NCI-H446 treated with DMSO at 0.1 percent for 48 hours (cell line): ENCODE measurements around the gene NIPA2.
"Not testable (repeated sequence)": the region's sequence is repeated elsewhere in the genome, so short reads cannot be mapped to it uniquely, and the experiment has no call there.

Experiments used
- DNase-seq: peaks from one replicate; lab custom pipeline; 2025; lab: John Stamatoyannopoulos, UW

Gene NIPA2

DNA sequence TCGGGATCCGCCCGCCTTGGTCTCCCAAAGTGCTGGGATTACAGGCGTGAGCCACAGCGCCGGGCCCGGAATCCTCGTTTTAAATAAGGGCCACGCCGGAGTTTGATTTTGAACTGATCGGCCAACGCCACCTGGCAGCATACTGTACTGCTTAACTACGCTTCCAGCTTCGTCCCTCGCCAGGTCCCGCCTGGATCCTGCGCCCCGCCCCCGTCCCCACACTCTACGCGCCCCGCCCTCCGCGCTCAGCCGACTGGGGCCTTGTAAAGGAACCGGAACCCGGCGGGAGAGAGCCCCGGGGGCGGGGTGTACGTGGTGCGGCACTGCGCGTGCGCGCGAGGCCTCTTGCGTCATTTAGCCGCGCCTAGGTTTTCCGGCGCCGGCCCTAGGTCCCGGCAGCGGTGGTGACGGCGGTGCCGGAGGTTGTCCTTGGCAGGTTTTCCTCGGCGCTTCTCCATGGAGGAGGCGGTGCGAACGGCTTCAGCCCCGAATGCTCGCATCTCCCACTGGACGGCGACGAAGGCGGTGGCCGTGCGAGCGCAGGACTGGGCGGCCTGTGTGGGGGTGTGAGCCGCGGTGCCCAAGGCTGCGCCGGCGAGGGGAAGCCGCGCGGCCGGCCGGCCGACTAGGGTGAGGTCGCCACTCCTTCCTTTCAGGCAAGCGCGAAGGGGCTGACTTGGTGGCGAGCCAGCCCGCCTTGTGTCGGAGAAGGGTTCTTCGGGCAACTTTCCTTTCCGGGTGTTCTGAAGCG lies at the start of gene NIPA2:
Gene NIPA2 (plus strand): TSS at position 375 of the 751 bp plus-strand sequence. CDS start 13,066 bp downstream, outside the sequence.
- peak; percentile 95 for DNase-seq

GRCh38 chr15:22794063-22794462 lies 44.4 kb upstream of the NIPA2 start:
- no peak for DNase-seq

DNA sequence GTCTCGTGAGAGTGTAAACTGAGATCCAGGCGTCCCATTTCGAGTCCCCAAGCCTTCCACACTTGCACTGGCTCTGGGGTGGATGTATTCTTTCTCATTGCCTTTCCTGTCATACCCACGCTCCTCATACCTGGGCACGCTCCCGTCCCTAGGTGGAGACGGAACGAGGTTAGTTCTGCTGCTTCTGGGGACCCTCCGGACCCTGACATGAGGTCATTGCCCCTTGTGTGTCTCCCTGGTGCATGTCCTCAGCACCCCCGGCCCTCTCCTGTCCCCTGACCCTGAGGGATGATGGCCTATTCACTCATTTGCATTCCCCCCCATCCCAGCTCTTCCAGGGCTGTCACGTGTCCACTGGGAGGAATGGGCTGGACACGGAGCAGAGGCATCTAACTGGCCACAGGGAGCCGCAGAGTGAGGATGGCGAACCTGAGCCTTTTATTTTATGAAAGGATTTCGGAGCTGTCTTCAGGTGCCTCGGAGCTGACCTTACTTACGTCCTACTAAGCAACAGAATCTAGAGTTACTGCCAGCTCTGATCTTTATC lies 43.8 kb upstream of the NIPA2 start:
- no peak for DNase-seq

DNA sequence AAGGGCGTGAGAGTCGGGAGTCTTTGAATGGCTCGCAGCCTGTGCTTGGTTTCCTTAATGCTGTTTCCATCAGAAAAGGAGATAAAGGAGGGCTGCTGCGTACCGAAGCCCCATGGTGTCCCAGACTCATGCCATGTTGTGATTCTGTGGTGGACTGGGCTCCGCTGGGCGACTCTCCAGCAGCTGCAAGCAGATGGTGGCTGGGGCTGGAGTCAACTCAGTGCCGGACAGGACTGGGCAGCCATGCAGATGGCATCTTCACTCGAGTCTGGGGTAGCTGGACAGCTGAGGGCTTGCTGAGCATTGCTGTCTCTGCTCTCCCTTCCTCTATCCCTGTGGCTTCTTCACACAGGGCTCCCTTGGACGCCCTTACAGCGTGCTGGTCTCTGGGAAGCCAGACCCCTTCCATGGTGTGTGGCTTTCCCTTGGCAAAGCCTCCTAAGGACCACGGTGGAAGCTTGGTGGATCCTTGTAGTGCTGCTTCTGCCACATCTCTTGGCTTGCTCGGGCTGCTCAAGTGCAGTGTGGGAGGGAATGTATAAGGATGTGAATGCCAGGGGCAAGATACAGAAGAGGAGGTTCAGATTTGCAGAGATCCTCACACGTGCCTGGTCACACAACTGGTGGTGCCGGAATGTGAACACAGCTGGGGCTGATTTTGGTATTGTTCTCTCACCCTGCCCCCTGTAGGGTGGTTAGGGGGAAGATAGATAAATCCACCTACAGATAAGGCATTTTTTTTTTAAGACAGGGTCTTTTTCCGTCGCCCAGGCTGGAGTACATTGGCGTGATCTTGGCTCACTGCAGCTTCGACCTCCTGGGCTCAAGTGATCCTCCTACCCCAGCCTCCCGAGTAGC lies 43.0 kb upstream of the NIPA2 start:
- DNase-seq = no peak

DNA sequence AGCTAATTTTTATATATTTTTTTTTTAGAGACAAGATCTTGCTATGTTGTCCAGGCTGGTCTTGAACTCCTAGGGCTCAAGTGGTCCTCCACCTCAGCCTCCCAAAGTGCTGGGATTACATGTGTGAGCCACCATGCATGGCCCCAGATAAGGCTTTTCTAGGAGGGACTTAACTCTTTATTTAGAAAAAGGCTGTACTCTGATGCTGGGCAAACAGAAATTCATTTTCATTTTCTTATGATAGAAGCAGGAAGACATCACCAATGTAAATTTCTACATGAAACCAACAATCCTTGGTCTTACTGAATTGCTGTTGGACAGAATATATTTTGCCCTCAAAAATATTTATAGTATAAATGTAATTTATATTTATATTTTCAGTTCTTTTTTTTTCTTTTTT lies 42.4 kb upstream of the NIPA2 start:
- DNase-seq = no peak

DNA sequence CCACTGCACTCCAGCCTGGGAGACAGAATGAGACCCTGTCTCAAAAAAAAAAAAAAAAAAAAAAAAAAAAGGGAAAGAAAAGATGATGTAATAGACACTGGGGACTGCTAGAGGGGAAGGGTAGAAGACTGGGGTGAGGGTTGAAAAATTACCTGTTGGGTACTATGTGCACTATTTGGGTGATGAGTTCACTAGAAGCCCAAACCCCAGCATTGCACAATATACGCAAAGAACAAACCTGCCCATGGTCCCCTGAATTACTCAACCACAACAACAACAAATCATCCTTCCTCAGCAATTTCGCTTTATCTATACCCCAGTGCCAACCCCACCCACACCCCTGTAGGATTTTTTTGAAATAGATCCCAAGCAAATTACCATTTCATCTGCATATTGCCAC lies 38.6 kb upstream of the NIPA2 start:
- DNase-seq = no peak

DNA sequence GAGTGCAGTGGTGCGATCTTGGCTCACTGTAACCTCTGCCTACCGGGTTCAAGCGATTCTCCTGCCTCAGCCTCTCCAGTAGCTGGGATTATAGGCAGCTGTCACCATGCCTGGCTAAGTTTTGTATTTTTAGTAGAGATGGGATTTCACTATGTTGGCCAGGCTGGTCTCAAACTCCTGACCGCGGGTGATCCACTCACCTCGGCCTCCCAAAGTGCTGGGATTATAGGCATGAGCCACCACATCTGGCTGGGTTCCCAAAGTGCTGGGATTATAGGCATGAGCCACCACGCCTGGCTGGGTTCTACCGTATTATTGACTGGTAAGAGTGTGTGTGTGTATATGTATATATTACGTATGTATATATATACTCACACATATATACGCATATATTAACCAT lies 35.5 kb upstream of the NIPA2 start:
- not testable (repeated sequence) for DNase-seq

- DNase-seq = no peak
Observed at GRCh38 chr15:22806156-22806555, 32.3 kb upstream of the NIPA2 start.

DNA sequence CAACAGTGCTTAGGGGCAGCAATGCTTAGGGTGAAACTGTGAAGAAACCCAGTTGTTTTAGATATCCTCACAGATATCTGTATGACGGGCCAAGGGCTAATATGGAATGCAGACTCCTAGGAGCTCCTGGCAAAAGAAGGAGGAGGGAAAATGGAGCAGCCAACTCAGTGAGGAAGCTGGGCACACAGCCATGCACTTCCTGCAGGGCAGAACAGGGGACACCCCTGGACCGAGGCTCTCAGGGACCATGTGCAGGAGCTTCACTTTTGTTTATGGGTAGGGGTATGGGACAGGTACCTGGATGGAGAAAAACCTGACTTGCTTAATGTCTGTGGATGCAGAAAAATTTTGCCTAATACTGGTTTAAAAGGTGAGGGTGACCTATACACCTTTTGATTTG lies 31.8 kb upstream of the NIPA2 start:
- no peak for DNase-seq

DNA sequence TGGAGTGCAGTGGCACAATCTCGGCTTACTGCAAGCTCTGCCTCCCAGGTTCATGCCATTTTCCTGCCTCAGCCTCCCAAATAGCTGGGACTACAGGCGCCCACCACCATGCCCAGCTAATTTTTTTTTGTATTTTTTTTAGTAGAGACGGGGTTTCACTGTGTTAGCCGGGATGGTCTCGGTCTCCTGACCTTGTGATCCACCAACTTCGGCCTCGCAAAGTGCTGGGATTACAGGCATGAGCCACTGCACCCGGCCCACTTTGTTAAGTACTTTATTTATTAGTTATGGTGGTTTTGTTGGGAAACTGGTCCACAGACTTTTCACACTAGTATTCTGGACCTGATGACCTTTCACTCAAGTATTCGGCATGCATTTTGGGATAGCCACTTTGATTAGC lies 30.6 kb upstream of the NIPA2 start:
- DNase-seq = not testable (repeated sequence)

DNA sequence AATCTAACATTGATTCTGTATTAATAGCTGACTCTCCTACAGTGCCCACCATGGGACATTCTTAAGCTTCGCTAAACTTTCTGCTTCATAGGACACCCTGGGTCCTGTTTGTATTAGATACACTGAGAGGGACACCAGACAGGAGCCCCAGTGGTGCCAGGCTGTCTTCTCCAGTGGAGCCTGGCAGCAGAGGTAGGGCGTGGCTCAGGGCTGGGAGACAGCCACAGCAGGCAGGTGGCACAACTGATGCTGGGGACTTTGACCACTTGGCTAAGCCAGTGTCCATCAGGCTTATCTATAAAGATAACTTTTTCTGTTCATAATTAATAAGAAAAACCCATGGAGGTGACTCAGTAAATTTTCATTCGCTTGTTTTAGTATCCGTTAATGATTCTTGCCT lies 30.2 kb upstream of the NIPA2 start:
- no peak for DNase-seq

- no peak for DNase-seq
Observed at GRCh38 chr15:22808761-22809280, 29.6 kb upstream of the NIPA2 start.

- DNase-seq = no peak
Observed at GRCh38 chr15:22810033-22810852, 28.2 kb upstream of the NIPA2 start.

DNA sequence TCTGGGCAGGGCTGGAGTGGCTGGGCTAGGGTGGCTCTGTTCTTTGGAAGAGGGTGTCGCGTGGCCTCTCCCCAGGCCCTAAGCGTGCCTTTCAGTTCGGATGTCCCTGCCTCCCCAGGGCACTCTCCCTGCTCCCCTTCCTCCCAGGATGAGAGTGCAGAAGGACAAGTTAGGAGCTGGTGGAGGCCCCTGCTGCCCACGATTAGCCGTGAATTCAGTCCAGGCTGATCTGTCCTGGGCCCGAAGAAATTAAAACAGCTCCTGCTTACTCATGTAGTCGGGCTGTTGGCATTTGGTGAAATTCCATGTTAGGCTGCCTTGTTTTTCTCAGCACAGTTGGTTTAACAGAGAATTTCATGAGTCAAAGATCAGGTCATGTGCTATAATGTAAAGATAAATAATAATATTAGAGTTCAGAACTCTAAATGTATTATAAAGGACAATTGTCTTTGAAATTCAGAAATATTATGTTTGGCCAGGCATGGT lies 27.6 kb upstream of the NIPA2 start:
- DNase-seq = no peak

GRCh38 chr15:22811640-22812039 lies 26.8 kb upstream of the NIPA2 start:
- no peak for DNase-seq

- DNase-seq = no peak
Observed at GRCh38 chr15:22813844-22814243, 24.6 kb upstream of the NIPA2 start.

DNA sequence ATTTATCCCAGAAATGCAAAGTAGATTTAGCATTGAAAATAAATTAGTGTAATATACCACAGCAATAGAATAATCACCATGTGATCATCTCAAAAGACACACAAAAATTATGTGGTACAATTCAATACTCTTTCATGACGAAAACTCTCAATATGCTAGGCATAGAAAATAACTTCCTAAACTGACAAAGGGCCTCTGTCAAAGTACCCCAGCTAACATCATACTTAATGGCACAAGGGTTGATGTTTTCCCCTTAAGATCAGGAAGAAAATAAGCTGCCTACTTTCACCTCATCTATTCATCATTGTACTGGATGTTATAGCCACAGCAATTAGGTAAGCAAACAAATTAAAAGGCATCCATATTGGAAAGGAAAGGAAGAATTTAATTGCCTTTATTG lies 22.7 kb upstream of the NIPA2 start:
- no peak for DNase-seq

DNA sequence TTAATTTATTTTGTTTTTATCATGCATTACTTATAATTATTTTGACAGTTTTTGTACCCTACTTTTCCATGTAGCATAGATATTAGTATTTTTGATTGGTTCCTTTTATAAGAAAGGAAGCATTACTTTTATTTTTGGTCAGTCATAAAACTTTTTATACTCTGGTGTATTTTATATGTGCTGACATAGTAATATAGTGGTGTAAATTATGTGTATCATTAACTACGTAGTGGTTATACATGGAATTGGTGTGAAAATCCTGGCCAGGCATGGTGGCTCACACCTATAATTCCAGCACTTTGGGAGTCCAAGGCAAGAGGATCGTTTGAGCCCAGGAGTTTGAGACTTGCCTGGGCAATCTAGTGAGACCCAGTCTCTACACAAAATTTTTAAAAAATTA lies 18.8 kb upstream of the NIPA2 start:
- DNase-seq = no peak

DNA sequence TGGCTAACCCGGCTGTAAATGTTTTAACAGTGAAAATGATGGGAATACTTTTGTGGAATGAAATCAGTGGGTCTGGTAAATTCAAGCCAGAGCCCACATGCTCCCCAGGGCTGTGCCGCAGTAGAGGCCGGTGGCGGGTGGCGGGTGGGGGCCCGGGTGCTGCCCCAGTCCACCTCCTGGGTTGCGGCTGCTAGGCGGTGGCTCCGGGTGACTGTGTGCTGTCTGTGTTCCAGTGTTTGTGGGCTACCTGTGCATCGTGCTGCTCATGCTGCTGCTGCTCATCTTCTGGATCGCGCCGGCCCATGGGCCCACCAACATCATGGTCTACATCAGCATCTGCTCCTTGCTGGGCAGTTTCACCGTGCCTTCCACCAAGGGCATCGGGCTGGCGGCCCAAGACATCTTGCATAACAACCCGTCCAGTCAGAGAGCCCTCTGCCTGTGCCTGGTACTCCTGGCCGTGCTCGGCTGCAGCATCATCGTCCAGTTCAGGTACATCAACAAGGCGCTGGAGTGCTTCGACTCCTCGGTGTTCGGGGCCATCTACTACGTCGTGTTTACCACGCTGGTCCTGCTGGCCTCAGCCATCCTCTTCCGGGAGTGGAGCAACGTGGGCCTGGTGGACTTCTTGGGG lies 14.9 kb upstream of the NIPA2 start:
- DNase-seq = no peak

GRCh38 chr15:22827125-22827524 lies 11.3 kb upstream of the NIPA2 start:
- DNase-seq = no peak

GRCh38 chr15:22831473-22831872 lies 7.0 kb upstream of the NIPA2 start:
- DNase-seq = no peak
